ENCODE results near the gene MUC7. TPM values are rescaled to one million over a fixed set of nuclear protein-coding genes. Genes with fewer than 3 reads are reported as not detected.

The MUC7 gene
- total RNA-seq = not detected in 2 replicates

DNA sequence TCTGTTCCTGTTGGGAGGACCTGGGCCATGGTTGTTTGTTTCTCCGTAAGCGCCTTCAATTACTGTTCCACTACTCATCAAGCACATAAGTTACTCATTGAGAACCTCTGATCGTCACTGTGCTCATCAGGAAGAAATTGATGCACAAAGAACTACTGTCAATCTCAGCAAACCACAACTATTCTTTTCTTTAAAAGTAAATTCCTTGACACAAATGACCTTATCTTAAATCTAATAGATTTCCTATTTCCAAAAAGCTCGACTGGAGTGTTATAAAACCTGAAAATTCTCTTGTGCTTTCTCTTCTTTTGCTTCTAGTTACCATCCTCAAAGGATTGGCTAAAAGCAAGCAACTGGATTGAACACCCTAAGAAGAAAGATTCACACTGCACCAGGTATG is at the start of gene MUC7:
Gene MUC7 (plus strand): TSS at position 301 of the 400 bp plus-strand sequence. CDS start 1,825 bp downstream, outside the sequence.

DNA sequence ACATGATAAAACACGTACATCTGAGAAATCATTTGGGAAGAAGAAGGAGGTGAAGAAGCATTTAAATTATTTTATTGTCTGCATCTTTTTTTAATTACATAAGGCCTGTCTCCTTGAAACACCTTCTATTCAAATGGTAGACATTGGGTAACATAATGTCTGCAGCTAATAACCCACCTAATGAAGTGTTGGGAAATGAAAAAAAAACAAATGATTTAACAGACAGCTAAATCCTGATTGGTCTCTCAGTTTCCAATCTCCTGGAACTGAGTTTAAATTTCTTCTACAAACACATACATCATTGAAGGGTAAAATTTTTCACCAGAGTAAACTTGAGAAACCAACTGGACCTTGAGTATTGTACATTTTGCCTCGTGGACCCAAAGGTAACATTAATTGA is 46.3 kb downstream of the MUC7 start, which contains the start of gene AMTN:
Gene AMTN (plus strand): TSS at position 301 of the 400 bp plus-strand sequence. CDS start 209 bp downstream, outside the sequence.

Other genes with a start within 250 kb of the MUC7 start
- 7.7 and 11.6 TPM in 2 replicates for gene FDCSP, start 246.1 kb upstream of the MUC7 start, total RNA-seq
- not detected in 2 replicates for gene CSN3, start 229.6 kb upstream of the MUC7 start, total RNA-seq
- gene CABS1, start 137.2 kb upstream of the MUC7 start, total RNA-seq = not detected in 2 replicates
- gene SMR3A, start 111.4 kb upstream of the MUC7 start, total RNA-seq = not detected in 2 replicates
- gene SMR3B, start 89.1 kb upstream of the MUC7 start, total RNA-seq = not detected in 2 replicates
- not detected in 2 replicates for gene OPRPN, start 74.3 kb upstream of the MUC7 start, total RNA-seq
- not detected in 2 replicates for gene AMTN, start 46.4 kb downstream of the MUC7 start, total RNA-seq
- not detected in 2 replicates for gene AMBN, start 120.1 kb downstream of the MUC7 start, total RNA-seq
- gene ENAM, start 156.5 kb downstream of the MUC7 start, total RNA-seq = not detected in 2 replicates
- gene JCHAIN, start 194.3 kb downstream of the MUC7 start, total RNA-seq = 1.3 TPM in 1 of 2 replicates, not detected in the other
- gene UTP3, start 216.3 kb downstream of the MUC7 start, total RNA-seq = 16.3 and 18.0 TPM in 2 replicates
- gene RUFY3, start 249.8 kb downstream of the MUC7 start, total RNA-seq = 16.3 and 29.9 TPM in 2 replicates

Measured in epithelial cell of alveolus of lung (primary cell).